ENCODE results near the gene GASK1A. TPM values are rescaled to one million over a fixed set of nuclear protein-coding genes. Genes with fewer than 3 reads are reported as not detected.

Gene GASK1A
- total and polyA plus RNA-seq, 2 experiments from 2014 or later: 2.6 to 11.1 TPM

DNA sequence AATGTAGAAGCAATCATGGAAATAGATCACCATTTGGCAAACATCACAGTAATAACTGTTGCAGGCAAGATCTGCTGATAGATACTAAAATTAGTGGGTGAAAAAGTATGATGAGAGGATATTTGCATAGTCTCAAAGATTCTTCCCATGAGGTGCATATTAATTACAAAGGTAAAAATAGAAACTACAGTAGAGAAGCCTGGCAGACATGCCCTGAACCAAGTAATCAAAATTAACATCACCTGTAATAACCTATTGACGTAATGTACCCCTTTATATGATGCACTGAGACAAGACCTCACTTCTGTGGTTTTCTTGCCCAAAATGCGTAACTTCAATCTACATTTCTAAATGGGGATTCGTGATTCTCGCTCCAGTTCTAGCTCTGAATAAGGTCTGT, 112.4 kb downstream of the GASK1A start:
- Histone ChIP-seq H3K36me3 (ENCODE audit: insufficient read depth) (no peaks in the 10 kb centered on the region), H3K4me3 (no peak overlapping the region), H3F3A (replicated peaks; ENCODE audit: low read depth) (no peaks in the 10 kb centered on the region), H3K4me1 (ENCODE audit: insufficient read depth) (no peaks in the 10 kb centered on the region), H2AFZ (no peak overlapping the region), H3K27ac (ENCODE audit: low read depth) (no peak overlapping the region), H4K20me1 (replicated peaks; ENCODE audit: insufficient read depth) (peaks cover 5% of the 10 kb centered on the region; the same call in 1 of the 2 replicates), H3K79me2 (replicated peaks; ENCODE audit: insufficient read depth) (no peaks in the 10 kb centered on the region; the same call in 1 of the 2 replicates), H3K9me2 (ENCODE audit: insufficient read depth) (no peaks in the 10 kb centered on the region; the same call in 1 of the 2 replicates), H3K27me3 (ENCODE audit: insufficient read depth) (no peaks in the 10 kb centered on the region), H3K4me2 (no peak overlapping the region)
- no peak overlapping the region for H3K4me3 Mint-ChIP-seq
- DNase-seq (ENCODE audit: low spot score): no peak
- H3K4me1 Mint-ChIP-seq: peaks cover 2% of the 10 kb centered on the region; the same call in 1 of the 3 replicates
- no peaks in the 10 kb centered on the region for H3K36me3 Mint-ChIP-seq (ENCODE audit: low read depth)
- peaks cover 2% of the 10 kb centered on the region for H3K27me3 Mint-ChIP-seq (ENCODE audit: insufficient read depth, low read depth, poor library complexity)
- ATAC-seq: no peak
- no peak overlapping the region for H3K27ac Mint-ChIP-seq
- no peaks in the 10 kb centered on the region for H3K9me3 Mint-ChIP-seq
- TF ChIP-seq EZH2phosphoT487 (IDR thresholded peaks at IDR 0.05; ENCODE audit: unreplicated experiment) (no peak), ZNF114 (CRISPR knock-in tag; IDR thresholded peaks at IDR 0.05) (no peak), JUNB (IDR thresholded peaks at IDR 0.05; ENCODE audit: unreplicated experiment) (no peak), NANOG (IDR thresholded peaks at IDR 0.05; ENCODE audit: borderline replicate concordance) (no peak), POLR2AphosphoS5 (IDR thresholded peaks at IDR 0.05; ENCODE audit: low read depth) (no peak), ZNF331 (CRISPR knock-in tag; IDR thresholded peaks at IDR 0.05; ENCODE audit: low read depth) (no peak), EZH2 (IDR thresholded peaks at IDR 0.05; ENCODE audit: low read depth, unreplicated experiment) (no peak), CREB1 (CRISPR knock-in tag; IDR thresholded peaks at IDR 0.05; ENCODE audit: low read depth) (no peak), STAT1 (IDR thresholded peaks at IDR 0.05; ENCODE audit: unreplicated experiment) (no peak)
- TF ChIP-seq, protein P1, sequence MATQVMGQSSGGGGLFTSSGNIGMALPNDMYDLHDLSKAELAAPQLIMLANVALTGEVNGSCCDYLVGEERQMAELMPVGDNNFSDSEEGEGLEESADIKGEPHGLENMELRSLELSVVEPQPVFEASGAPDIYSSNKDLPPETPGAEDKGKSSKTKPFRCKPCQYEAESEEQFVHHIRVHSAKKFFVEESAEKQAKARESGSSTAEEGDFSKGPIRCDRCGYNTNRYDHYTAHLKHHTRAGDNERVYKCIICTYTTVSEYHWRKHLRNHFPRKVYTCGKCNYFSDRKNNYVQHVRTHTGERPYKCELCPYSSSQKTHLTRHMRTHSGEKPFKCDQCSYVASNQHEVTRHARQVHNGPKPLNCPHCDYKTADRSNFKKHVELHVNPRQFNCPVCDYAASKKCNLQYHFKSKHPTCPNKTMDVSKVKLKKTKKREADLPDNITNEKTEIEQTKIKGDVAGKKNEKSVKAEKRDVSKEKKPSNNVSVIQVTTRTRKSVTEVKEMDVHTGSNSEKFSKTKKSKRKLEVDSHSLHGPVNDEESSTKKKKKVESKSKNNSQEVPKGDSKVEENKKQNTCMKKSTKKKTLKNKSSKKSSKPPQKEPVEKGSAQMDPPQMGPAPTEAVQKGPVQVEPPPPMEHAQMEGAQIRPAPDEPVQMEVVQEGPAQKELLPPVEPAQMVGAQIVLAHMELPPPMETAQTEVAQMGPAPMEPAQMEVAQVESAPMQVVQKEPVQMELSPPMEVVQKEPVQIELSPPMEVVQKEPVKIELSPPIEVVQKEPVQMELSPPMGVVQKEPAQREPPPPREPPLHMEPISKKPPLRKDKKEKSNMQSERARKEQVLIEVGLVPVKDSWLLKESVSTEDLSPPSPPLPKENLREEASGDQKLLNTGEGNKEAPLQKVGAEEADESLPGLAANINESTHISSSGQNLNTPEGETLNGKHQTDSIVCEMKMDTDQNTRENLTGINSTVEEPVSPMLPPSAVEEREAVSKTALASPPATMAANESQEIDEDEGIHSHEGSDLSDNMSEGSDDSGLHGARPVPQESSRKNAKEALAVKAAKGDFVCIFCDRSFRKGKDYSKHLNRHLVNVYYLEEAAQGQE (IDR thresholded peaks at IDR 0.05; ENCODE audit: unreplicated experiment): no peak
- TF ChIP-seq, protein P2, sequence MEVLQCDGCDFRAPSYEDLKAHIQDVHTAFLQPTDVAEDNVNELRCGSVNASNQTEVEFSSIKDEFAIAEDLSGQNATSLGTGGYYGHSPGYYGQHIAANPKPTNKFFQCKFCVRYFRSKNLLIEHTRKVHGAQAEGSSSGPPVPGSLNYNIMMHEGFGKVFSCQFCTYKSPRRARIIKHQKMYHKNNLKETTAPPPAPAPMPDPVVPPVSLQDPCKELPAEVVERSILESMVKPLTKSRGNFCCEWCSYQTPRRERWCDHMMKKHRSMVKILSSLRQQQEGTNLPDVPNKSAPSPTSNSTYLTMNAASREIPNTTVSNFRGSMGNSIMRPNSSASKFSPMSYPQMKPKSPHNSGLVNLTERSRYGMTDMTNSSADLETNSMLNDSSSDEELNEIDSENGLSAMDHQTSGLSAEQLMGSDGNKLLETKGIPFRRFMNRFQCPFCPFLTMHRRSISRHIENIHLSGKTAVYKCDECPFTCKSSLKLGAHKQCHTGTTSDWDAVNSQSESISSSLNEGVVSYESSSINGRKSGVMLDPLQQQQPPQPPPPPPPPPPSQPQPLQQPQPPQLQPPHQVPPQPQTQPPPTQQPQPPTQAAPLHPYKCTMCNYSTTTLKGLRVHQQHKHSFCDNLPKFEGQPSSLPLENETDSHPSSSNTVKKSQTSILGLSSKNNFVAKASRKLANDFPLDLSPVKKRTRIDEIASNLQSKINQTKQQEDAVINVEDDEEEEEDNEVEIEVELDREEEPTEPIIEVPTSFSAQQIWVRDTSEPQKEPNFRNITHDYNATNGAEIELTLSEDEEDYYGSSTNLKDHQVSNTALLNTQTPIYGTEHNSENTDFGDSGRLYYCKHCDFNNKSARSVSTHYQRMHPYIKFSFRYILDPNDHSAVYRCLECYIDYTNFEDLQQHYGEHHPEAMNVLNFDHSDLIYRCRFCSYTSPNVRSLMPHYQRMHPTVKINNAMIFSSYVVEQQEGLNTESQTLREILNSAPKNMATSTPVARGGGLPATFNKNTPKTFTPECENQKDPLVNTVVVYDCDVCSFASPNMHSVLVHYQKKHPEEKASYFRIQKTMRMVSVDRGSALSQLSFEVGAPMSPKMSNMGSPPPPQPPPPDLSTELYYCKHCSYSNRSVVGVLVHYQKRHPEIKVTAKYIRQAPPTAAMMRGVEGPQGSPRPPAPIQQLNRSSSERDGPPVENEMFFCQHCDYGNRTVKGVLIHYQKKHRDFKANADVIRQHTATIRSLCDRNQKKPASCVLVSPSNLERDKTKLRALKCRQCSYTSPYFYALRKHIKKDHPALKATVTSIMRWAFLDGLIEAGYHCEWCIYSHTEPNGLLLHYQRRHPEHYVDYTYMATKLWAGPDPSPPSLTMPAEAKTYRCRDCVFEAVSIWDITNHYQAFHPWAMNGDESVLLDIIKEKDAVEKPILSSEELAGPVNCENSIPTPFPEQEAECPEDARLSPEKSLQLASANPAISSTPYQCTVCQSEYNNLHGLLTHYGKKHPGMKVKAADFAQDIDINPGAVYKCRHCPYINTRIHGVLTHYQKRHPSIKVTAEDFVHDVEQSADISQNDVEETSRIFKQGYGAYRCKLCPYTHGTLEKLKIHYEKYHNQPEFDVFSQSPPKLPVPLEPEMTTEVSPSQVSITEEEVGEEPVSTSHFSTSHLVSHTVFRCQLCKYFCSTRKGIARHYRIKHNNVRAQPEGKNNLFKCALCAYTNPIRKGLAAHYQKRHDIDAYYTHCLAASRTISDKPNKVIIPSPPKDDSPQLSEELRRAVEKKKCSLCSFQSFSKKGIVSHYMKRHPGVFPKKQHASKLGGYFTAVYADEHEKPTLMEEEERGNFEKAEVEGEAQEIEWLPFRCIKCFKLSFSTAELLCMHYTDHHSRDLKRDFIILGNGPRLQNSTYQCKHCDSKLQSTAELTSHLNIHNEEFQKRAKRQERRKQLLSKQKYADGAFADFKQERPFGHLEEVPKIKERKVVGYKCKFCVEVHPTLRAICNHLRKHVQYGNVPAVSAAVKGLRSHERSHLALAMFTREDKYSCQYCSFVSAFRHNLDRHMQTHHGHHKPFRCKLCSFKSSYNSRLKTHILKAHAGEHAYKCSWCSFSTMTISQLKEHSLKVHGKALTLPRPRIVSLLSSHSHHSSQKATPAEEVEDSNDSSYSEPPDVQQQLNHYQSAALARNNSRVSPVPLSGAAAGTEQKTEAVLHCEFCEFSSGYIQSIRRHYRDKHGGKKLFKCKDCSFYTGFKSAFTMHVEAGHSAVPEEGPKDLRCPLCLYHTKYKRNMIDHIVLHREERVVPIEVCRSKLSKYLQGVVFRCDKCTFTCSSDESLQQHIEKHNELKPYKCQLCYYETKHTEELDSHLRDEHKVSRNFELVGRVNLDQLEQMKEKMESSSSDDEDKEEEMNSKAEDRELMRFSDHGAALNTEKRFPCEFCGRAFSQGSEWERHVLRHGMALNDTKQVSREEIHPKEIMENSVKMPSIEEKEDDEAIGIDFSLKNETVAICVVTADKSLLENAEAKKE (CRISPR knock-in tag; IDR thresholded peaks at IDR 0.05): no peak
- TF ChIP-seq, protein P3, sequence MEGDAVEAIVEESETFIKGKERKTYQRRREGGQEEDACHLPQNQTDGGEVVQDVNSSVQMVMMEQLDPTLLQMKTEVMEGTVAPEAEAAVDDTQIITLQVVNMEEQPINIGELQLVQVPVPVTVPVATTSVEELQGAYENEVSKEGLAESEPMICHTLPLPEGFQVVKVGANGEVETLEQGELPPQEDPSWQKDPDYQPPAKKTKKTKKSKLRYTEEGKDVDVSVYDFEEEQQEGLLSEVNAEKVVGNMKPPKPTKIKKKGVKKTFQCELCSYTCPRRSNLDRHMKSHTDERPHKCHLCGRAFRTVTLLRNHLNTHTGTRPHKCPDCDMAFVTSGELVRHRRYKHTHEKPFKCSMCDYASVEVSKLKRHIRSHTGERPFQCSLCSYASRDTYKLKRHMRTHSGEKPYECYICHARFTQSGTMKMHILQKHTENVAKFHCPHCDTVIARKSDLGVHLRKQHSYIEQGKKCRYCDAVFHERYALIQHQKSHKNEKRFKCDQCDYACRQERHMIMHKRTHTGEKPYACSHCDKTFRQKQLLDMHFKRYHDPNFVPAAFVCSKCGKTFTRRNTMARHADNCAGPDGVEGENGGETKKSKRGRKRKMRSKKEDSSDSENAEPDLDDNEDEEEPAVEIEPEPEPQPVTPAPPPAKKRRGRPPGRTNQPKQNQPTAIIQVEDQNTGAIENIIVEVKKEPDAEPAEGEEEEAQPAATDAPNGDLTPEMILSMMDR (conservative IDR thresholded peaks at IDR 0.05; ENCODE audit: low read depth in 2 of 2): no peak
- TF ChIP-seq, protein P4, sequence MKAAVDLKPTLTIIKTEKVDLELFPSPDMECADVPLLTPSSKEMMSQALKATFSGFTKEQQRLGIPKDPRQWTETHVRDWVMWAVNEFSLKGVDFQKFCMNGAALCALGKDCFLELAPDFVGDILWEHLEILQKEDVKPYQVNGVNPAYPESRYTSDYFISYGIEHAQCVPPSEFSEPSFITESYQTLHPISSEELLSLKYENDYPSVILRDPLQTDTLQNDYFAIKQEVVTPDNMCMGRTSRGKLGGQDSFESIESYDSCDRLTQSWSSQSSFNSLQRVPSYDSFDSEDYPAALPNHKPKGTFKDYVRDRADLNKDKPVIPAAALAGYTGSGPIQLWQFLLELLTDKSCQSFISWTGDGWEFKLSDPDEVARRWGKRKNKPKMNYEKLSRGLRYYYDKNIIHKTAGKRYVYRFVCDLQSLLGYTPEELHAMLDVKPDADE (IDR thresholded peaks at IDR 0.05): no peak

Measured in GM23338 (cell line).